HCT116 (cell line): ENCODE results near the gene CDV3. TPM values are rescaled to one million over a fixed set of nuclear protein-coding genes. Genes with fewer than 3 reads are reported as not detected.
A peak's percentile ranks its signal among the peaks of the same experiment; 100 is the strongest.

Source experiments
- ATAC-seq: fragments of 200-7000 bp; cut with Tn5 transposase; 2 replicates; pipeline ENCODE4 v1.9.1; 2020; ENCODE audit warnings: mild to moderate bottlenecking, moderate library complexity
- BruUV-seq: library from RNA; stranded (reverse); fragments of 400-500 nt; replicated peaks from 2 replicates; lab custom pipeline; 2021; lab: Mats Ljungman, UMichigan
- CTCF ChIA-PET: fragments of 300-600 bp; sonication (Branson Sonifier 250); formaldehyde crosslinking; loops from one replicate; lab custom pipeline; 2021; ENCODE audit warnings: antibody characterized with exemption; lab: Charles Lee
- POLR2A ChIA-PET: fragments of 300-600, 350-600 bp; sonication (Branson Sonifier 250); formaldehyde crosslinking; loops from one replicate; lab custom pipeline; 2021; ENCODE audit warnings: antibody characterized with exemption; lab: Charles Lee
- RAD21 ChIA-PET, 2 experiments: fragments of 300-600 bp; sonication (Branson Sonifier 250); formaldehyde crosslinking; loops; one replicate each; lab custom pipeline; 2023; ENCODE audit warnings: low total read pairs in 2 of 2; ENCODE audit not compliant: uncharacterized antibody in 2 of 2, unreplicated experiment in 2 of 2, low non-redundant PET in 1 of 2; lab: Charles Lee
- DNase-seq: peaks from one replicate; pipeline ENCODE4 v3.0.0-alpha.2; 2010; ENCODE audit warnings: low read depth, low spot score
- H2AFZ ChIP-seq: fragments of 200-600 bp; shearing (Covaris generic), sonication (generic); 2 replicates; pipeline ENCODE4 v1.6.1; 2017; ENCODE audit warnings: low read depth, mixed run types, mixed read lengths, antibody characterized with exemption, low read length; ENCODE audit not compliant: poor library complexity, severe bottlenecking
- H3K27ac ChIP-seq: 2 replicates; pipeline ENCODE4 v1.5.1; 2012; ENCODE audit warnings: low read depth, low read length
- H3K27me3 ChIP-seq: fragments of 200-600 bp; sonication (generic); 2 replicates; pipeline ENCODE4 v1.6.1; 2016; ENCODE audit warnings: mixed run types, low read length, mixed read lengths; ENCODE audit not compliant: insufficient read depth
- H3K36me3 ChIP-seq, 2 experiments: fragments of 200-500 bp in 1 of 2; fragments of 200-600 bp in 1 of 2; sonication (Bioruptor generic) in 1 of 2; sonication (generic) in 1 of 2; 2 replicates each; pipeline versions ENCODE4 v1.5.1 to v1.6.1; 2014 to 2016; ENCODE audit warnings: low read length in 2 of 2, inconsistent platforms in 1 of 2, mixed read lengths in 1 of 2, mixed run types in 1 of 2; ENCODE audit not compliant: insufficient read depth in 2 of 2, control insufficient read depth in 1 of 2
- H3K4me1 ChIP-seq, 2 experiments: fragments of 200-600 bp in 1 of 2; sonication (generic) in 1 of 2; 2 replicates each; pipeline versions ENCODE4 v1.5.1 to v1.6.1; 2012 to 2017; ENCODE audit warnings: low read length in 2 of 2, inconsistent platforms in 1 of 2, mild to moderate bottlenecking in 1 of 2, mixed read lengths in 1 of 2, mixed run types in 1 of 2, moderate library complexity in 1 of 2; ENCODE audit not compliant: insufficient read depth in 2 of 2, control insufficient read depth in 1 of 2
- H3K4me2 ChIP-seq: fragments of 200-600 bp; sonication (generic); 2 replicates; pipeline ENCODE4 v1.6.1; 2017; ENCODE audit warnings: mixed run types, low read length, mixed read lengths
- H3K4me3 ChIP-seq, 2 experiments: fragments of 200-600 bp in 1 of 2; sonication (generic) in 1 of 2; replicated peaks in 1 of 2; 2 replicates each; pipeline ENCODE4 v1.5.1; 2011 to 2016; ENCODE audit warnings: low read length in 2 of 2, control low read depth in 1 of 2, low read depth in 1 of 2, mild to moderate bottlenecking in 1 of 2, mixed read lengths in 1 of 2, mixed run types in 1 of 2
- H3K79me2 ChIP-seq: fragments of 200-600 bp; sonication (generic); 2 replicates; pipeline ENCODE4 v1.6.1; 2017; ENCODE audit warnings: mild to moderate bottlenecking, mixed run types, low read length, moderate library complexity, mixed read lengths; ENCODE audit not compliant: insufficient read depth
- H3K9ac ChIP-seq: fragments of 200-600 bp; sonication (generic); 2 replicates; pipeline ENCODE4 v1.6.1; 2016; ENCODE audit warnings: low read length, mixed read lengths
- H3K9me2 ChIP-seq: fragments of 200-600 bp; sonication (generic), shearing (Covaris generic); 2 replicates; pipeline ENCODE4 v1.6.1; 2017; ENCODE audit warnings: mixed run types, mild to moderate bottlenecking, moderate library complexity; ENCODE audit not compliant: insufficient read depth
- H3K9me3 ChIP-seq, 2 experiments: fragments of 200-500 bp in 1 of 2; fragments of 200-600 bp in 1 of 2; sonication (Bioruptor generic) in 1 of 2; sonication (generic) in 1 of 2; 2 replicates each; pipeline ENCODE4 v1.6.1; 2014 to 2017; ENCODE audit warnings: low read length in 2 of 2, mixed read lengths in 2 of 2, inconsistent platforms in 1 of 2, low read depth in 1 of 2, mild to moderate bottlenecking in 1 of 2, mixed run types in 1 of 2, moderate library complexity in 1 of 2; ENCODE audit not compliant: control insufficient read depth in 1 of 2, insufficient read depth in 1 of 2
- H4K20me1 ChIP-seq: fragments of 200-600 bp; sonication (generic), shearing (Covaris generic); 2 replicates; pipeline ENCODE4 v1.6.1; 2017; ENCODE audit warnings: mixed run types, mild to moderate bottlenecking, moderate library complexity; ENCODE audit not compliant: insufficient read depth
- ATF3 ChIP-seq: IDR thresholded peaks from 2 replicates; pipeline ENCODE4 v1.6.1; 2012
- CTCF ChIP-seq, 3 experiments: fragments of 200-600 bp in 1 of 3; sonication (generic) in 1 of 3; IDR thresholded peaks in 2 of 3; conservative IDR thresholded peaks in 1 of 3; 2 replicates each; pipeline ENCODE4 v1.5.1; 2012 to 2017; ENCODE audit warnings: low read depth in 2 of 3, low read length in 2 of 3, antibody characterized with exemption in 1 of 3, borderline replicate concordance in 1 of 3, control low read depth in 1 of 3, mild to moderate bottlenecking in 1 of 3, mixed read lengths in 1 of 3, mixed run types in 1 of 3, moderate library complexity in 1 of 3; ENCODE audit not compliant: insufficient read depth in 1 of 3
- EGR1 ChIP-seq: IDR thresholded peaks from 2 replicates; pipeline ENCODE4 v1.6.1; 2012; ENCODE audit warnings: low read depth
- POLR2A ChIP-seq: IDR thresholded peaks from 2 replicates; pipeline ENCODE4 v1.7.0; 2011; ENCODE audit warnings: borderline replicate concordance; ENCODE audit not compliant: insufficient read depth, insufficient read length; ENCODE audit errors: extremely low read depth
- POLR2AphosphoS5 ChIP-seq: IDR thresholded peaks from 2 replicates; pipeline ENCODE4 v1.6.1; 2011; ENCODE audit warnings: mild to moderate bottlenecking, low read depth, low read length, moderate library complexity
- REST ChIP-seq: IDR thresholded peaks from 2 replicates; pipeline ENCODE4 v1.6.1; 2012; ENCODE audit warnings: low read depth
- SP1 ChIP-seq: IDR thresholded peaks from 2 replicates; pipeline ENCODE4 v1.6.1; 2012; ENCODE audit warnings: low read depth
- TCF7L2 ChIP-seq: IDR thresholded peaks from 2 replicates; pipeline ENCODE4 v1.7.0; 2011; ENCODE audit warnings: borderline replicate concordance, inconsistent platforms; ENCODE audit not compliant: insufficient read depth, insufficient read length; ENCODE audit errors: extremely low read depth
- YY1 ChIP-seq: IDR thresholded peaks from 2 replicates; pipeline ENCODE4 v1.6.1; 2011; ENCODE audit warnings: low read length, low read depth, moderate library complexity, mild to moderate bottlenecking; ENCODE audit not compliant: insufficient replicate concordance; ENCODE audit errors: extremely low read depth
- intact Hi-C: fragments of 100-400 bp; cut with micrococcal nuclease; formaldehyde crosslinking; loops from 2 replicates; pipeline ENCODE4 v1.10.0; 2022
- total RNA-seq: library from RNA; stranded (reverse); gene quantifications from one replicate; pipeline ENCODE4 v1.2.1, GENCODE V29; 2021; ENCODE audit not compliant: unreplicated experiment

The CDV3 gene
- total RNA-seq, 1 experiment from 2014 or later: 153 TPM

GRCh38 chr3:133593243-133593642, 19.8 kb downstream of the CDV3 start (continued):
- TF ChIP-seq REST (no peak), TCF7L2 (no peak), POLR2A (no peak), SP1 (no peak)

GRCh38 chr3:133595341-133595740, 21.9 kb downstream of the CDV3 start:
- Histone ChIP-seq H3K9me3 (no peaks in the 10 kb centered on the region), H3K4me3 (no peak overlapping the region), H2AFZ (no peak overlapping the region), H3K9me2 (no peaks in the 10 kb centered on the region), H3K36me3 (no peaks in the 10 kb centered on the region; a peak in 1 of 4 replicates), H4K20me1 (no peaks in the 10 kb centered on the region), H3K4me2 (peak overlapping the region; percentile 30; the same call in 1 of the 2 replicates), H3K79me2 (no peaks in the 10 kb centered on the region), H3K9ac (no peak overlapping the region), H3K27ac (no peak overlapping the region), H3K4me1 (peaks cover 6 to 21% of the 10 kb centered on the region in 2 experiments; a peak in 3 of 4 replicates), H3K27me3 (no peaks in the 10 kb centered on the region)
- BruUV-seq: no TSS peak
- intact Hi-C loops: no loop called here
- ATAC-seq (peak; percentile 32; the same call in 1 of the 2 replicates), DNase-seq (no peak)
- ChIA-PET POLR2A (interaction anchor here (0.6 kb wide), 1 partner anchor 17 kb away, joined by 3 read pairs; no protein-coding TSS in a partner anchor), CTCF (no interaction called here), RAD21 (no interaction called here)
- TF ChIP-seq YY1 (no peak), POLR2AphosphoS5 (no peak), CTCF (IDR thresholded peaks at IDR 0.05 in 2 of 3, conservative IDR thresholded peaks at IDR 0.05 in 1 of 3; ENCODE audit: borderline replicate concordance in 1 of 3, insufficient read depth in 1 of 3, low read depth in 2 of 3, low read length in 2 of 3) (no peak), EGR1 (no peak), ATF3 (no peak), POLR2A (no peak)
